PFSK-1 (cell line): ENCODE measurements around the gene TARBP1.

Source experiments
- FOXP2 ChIP-seq: optimal IDR thresholded peaks from 2 replicates; pipeline ENCODE3; 2011; ENCODE audit warnings: borderline replicate concordance, control low read depth, inconsistent platforms; ENCODE audit not compliant: insufficient read depth; ENCODE audit errors: extremely low read length, extremely low read depth
- SIN3A ChIP-seq: IDR thresholded peaks from 2 replicates; pipeline ENCODE4 v1.6.1; 2012; ENCODE audit warnings: mild to moderate bottlenecking, low read length, moderate library complexity, borderline replicate concordance; ENCODE audit not compliant: insufficient read depth
- TAF1 ChIP-seq: IDR thresholded peaks from 2 replicates; pipeline ENCODE4 v1.6.1; 2012; ENCODE audit warnings: low read length, control low read depth, borderline replicate concordance; ENCODE audit not compliant: insufficient read depth

DNA sequence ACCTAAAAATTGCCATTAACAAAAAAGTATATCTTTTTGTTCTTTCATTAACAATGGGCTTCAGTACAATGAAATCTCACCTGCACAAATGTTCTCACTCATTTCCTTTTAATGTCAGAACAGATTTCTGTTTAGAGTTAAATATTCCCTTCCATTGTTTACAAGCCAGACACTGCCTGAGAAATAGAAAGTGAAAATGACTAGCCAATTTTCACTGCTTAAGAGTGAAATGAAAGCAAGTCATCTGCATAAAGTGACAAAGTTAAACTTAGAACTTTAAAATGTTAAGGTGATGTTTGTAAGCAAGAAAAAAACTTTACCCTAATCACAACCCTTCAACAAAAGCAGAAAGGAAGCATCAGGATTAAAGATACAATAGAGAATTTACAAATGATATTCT lies 78.2 kb downstream of the TARBP1 start:
- TF ChIP-seq TAF1 (no peak), SIN3A (no peak), FOXP2 (no peak)
